Type B pancreatic cell (in vitro differentiated cells): ENCODE measurements around the gene PPAN. TPM values are rescaled to one million over a fixed set of nuclear protein-coding genes. Genes with fewer than 3 reads are reported as not detected.

Source experiments
- DNase-seq: peaks from one replicate; pipeline ENCODE4 v3.0.0; 2021; ENCODE audit warnings: mixed read lengths; ENCODE audit not compliant: unreplicated experiment; ENCODE audit errors: extremely low spot score
- H3K27ac Mint-ChIP-seq: 2 replicates; pipeline ENCODE4 v1.8.0; 2021; ENCODE audit warnings: mild to moderate bottlenecking, mixed read lengths
- H3K27me3 Mint-ChIP-seq: 2 replicates; pipeline ENCODE4 v1.8.0; 2021; ENCODE audit warnings: mixed read lengths
- H3K36me3 Mint-ChIP-seq: 2 replicates; pipeline ENCODE4 v1.8.0; 2021; ENCODE audit warnings: mixed read lengths
- H3K4me1 Mint-ChIP-seq: one replicate; pipeline ENCODE4 v1.8.0; 2021; ENCODE audit warnings: mixed read lengths; ENCODE audit not compliant: unreplicated experiment
- H3K4me3 Mint-ChIP-seq: 2 replicates; pipeline ENCODE4 v1.8.0; 2021; ENCODE audit warnings: mild to moderate bottlenecking, mixed read lengths
- H3K9me3 Mint-ChIP-seq: 2 replicates; pipeline ENCODE4 v1.8.0; 2021; ENCODE audit warnings: mixed read lengths
- total RNA-seq: library from RNA; stranded (reverse); gene quantifications from 2 replicates; pipeline ENCODE4 v1.2.1, GENCODE V29; 2021; ENCODE audit warnings: low replicate concordance
- TF ChIP-seq, protein P1 (sequence below): fragments of 200-600 bp; sonication (generic); conservative IDR thresholded peaks from 2 replicates; pipeline ENCODE4 v1.5.0; 2021; ENCODE audit warnings: antibody characterized with exemption, mild to moderate bottlenecking

PPAN gene
- total RNA-seq, 1 donor from 2014 or later = 62.4 TPM

DNA sequence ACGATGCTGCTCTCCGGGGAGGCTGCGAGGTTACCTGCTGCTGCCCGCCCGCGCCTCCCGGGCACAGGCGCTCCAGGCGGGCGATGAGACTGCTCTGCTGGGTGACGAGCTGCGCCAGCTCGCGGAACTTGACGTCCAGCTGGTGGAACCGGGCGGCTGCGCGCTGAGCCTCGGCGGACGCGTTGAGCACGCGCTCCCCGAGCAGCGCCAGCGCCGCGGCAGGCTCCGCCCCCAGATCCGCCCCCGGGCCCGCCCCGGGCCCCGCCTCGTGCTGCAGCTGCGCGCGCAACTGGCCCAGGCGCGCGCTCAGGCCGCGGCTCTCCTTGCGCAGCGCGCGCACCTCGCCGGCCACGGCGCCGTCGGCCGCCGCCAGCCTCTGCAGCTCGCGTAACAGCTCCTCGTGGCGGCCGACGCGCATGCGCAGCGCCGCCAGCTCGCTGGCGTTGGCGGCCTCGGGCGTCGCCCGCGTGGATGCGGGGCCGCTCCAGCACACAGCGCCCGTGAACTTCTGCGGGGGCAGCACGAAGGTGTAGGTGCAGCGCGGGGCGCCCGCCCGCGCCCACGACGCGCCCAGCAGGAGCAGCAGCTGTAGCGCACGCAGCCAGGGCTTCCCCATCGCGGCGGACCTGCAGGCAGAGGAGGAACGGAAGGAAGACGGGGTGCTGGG is 10.1 kb upstream of the PPAN start:
- H3K27me3 Mint-ChIP-seq = peaks cover 19% of the 10 kb centered on the region
- peak; percentile 96 for DNase-seq
- no peaks in the 10 kb centered on the region for H3K9me3 Mint-ChIP-seq
- peaks cover 4% of the 10 kb centered on the region for H3K4me1 Mint-ChIP-seq
- H3K36me3 Mint-ChIP-seq = peaks cover 5% of the 10 kb centered on the region
- no peak overlapping the region for H3K27ac Mint-ChIP-seq
- TF ChIP-seq, protein P1, sequence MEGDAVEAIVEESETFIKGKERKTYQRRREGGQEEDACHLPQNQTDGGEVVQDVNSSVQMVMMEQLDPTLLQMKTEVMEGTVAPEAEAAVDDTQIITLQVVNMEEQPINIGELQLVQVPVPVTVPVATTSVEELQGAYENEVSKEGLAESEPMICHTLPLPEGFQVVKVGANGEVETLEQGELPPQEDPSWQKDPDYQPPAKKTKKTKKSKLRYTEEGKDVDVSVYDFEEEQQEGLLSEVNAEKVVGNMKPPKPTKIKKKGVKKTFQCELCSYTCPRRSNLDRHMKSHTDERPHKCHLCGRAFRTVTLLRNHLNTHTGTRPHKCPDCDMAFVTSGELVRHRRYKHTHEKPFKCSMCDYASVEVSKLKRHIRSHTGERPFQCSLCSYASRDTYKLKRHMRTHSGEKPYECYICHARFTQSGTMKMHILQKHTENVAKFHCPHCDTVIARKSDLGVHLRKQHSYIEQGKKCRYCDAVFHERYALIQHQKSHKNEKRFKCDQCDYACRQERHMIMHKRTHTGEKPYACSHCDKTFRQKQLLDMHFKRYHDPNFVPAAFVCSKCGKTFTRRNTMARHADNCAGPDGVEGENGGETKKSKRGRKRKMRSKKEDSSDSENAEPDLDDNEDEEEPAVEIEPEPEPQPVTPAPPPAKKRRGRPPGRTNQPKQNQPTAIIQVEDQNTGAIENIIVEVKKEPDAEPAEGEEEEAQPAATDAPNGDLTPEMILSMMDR = no peak
- no peak overlapping the region for H3K4me3 Mint-ChIP-seq

DNA sequence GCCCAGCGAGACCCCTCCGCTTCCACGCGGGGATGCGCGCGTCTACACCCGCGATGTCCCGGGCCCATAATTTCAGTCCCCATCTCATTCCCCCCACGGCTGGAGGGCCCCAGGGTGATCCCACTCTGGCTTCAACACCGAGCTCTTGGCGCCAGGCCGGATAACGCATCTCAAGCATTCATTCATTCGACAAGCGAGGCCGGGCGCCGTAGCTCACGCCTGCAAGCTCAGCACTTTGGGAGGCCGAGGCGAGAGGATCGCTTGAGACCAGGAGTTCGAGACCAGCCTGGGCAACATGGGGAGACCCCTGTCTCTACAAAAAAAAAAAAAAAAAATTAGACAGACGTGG is 9.6 kb upstream of the PPAN start:
- TF ChIP-seq, protein P1 = no peak
- Mint-ChIP-seq H3K4me1 (peaks cover 4% of the 10 kb centered on the region), H3K36me3 (peaks cover 5% of the 10 kb centered on the region), H3K4me3 (no peak overlapping the region), H3K27ac (no peak overlapping the region), H3K9me3 (no peaks in the 10 kb centered on the region), H3K27me3 (peaks cover 19% of the 10 kb centered on the region)
- DNase-seq = no peak

GRCh38 chr19:10100163-10100785 is 5.9 kb upstream of the PPAN start:
- Mint-ChIP-seq H3K27ac (no peak overlapping the region), H3K4me3 (no peak overlapping the region), H3K4me1 (peaks cover 8% of the 10 kb centered on the region), H3K27me3 (peaks cover 12% of the 10 kb centered on the region), H3K9me3 (no peaks in the 10 kb centered on the region), H3K36me3 (no peaks in the 10 kb centered on the region)
- DNase-seq = no peak
- TF ChIP-seq, protein P1 = no peak

DNA sequence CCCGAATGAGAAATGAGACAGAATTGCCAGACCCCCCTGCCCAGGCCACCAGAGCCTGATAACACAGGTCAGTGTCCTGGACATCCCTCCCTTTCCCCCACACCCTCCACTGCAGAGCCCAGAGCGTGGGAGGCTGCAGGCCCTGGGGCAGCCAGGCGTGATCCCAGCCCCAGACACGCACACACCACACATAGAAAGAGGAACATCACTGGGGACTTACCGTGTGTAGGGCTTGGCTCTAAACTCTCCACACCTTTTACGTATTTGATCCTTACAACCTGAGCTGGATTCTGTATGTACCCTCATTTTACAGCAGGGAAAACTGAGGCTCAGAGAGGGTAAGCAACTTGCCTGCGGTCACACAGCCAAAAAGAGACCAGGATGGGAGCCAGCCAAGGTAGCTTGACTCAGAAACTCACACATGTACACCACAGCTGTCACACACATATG is 3.4 kb upstream of the PPAN start:
- TF ChIP-seq, protein P1 = no peak
- no peak overlapping the region for H3K4me3 Mint-ChIP-seq
- no peak for DNase-seq
- no peaks in the 10 kb centered on the region for H3K36me3 Mint-ChIP-seq
- peaks cover 15% of the 10 kb centered on the region for H3K4me1 Mint-ChIP-seq
- H3K27ac Mint-ChIP-seq = no peak overlapping the region
- no peaks in the 10 kb centered on the region for H3K9me3 Mint-ChIP-seq
- H3K27me3 Mint-ChIP-seq = peaks cover 8% of the 10 kb centered on the region

GRCh38 chr19:10104130-10104513 is 2.0 kb upstream of the PPAN start:
- H3K4me3 Mint-ChIP-seq = no peak overlapping the region
- TF ChIP-seq, protein P1 = no peak

More at GRCh38 chr19:10104130-10104513, 2.0 kb upstream of the PPAN start:
- H3K27me3 Mint-ChIP-seq = peaks cover 4% of the 10 kb centered on the region
- no peak overlapping the region for H3K27ac Mint-ChIP-seq
- no peak for DNase-seq
- H3K4me1 Mint-ChIP-seq = peaks cover 11% of the 10 kb centered on the region
- no peaks in the 10 kb centered on the region for H3K36me3 Mint-ChIP-seq
- H3K9me3 Mint-ChIP-seq = no peaks in the 10 kb centered on the region
